Spleen (tissue), 11 donors: Measurements from ENCODE around the gene TSEN54. TPM values are rescaled to one million over a fixed set of nuclear protein-coding genes. Genes with fewer than 3 reads are reported as not detected.

Experiments
- DNase-seq: peaks from one replicate; pipeline ENCODE4 v3.0.0-alpha.2; 2020
- H3K27ac ChIP-seq, 8 donors: fragments of 200-600 bp; sonication (generic) in 7 of 8; 1 replicate in 4 of 8; 2 replicates in 4 of 8; pipeline versions ENCODE4 v1.5.0 to v1.8.0; 2016 to 2021; ENCODE audit warnings: inconsistent platforms in 4 of 8, mild to moderate bottlenecking in 4 of 8, moderate library complexity in 1 of 8
- H3K27me3 ChIP-seq, 7 donors: fragments of 200-600 bp; sonication (generic) in 6 of 7; replicated peaks in 1 of 7; 1 replicate in 4 of 7; 2 replicates in 3 of 7; pipeline versions ENCODE4 v1.5.0 to v1.8.0; 2016 to 2021; ENCODE audit warnings: inconsistent platforms in 3 of 7, mild to moderate bottlenecking in 1 of 7
- H3K36me3 ChIP-seq, 6 donors: fragments of 200-600 bp; sonication (generic) in 5 of 6; 1 replicate in 4 of 6; 2 replicates in 2 of 6; pipeline versions ENCODE4 v1.5.0 to v1.8.0; 2016 to 2021; ENCODE audit warnings: inconsistent platforms in 2 of 6
- H3K4me1 ChIP-seq, 6 donors: fragments of 200-600 bp; sonication (generic) in 5 of 6; 1 replicate in 3 of 6; 2 replicates in 3 of 6; pipeline versions ENCODE4 v1.5.0 to v1.8.0; 2016 to 2021; ENCODE audit warnings: inconsistent platforms in 3 of 6
- H3K4me3 ChIP-seq, 8 donors: fragments of 200-600 bp; sonication (generic) in 7 of 8; 1 replicate in 4 of 8; 2 replicates in 4 of 8; pipeline versions ENCODE4 v1.5.0 to v1.8.0; 2016 to 2021; ENCODE audit warnings: inconsistent platforms in 4 of 8, mild to moderate bottlenecking in 4 of 8, moderate library complexity in 2 of 8
- H3K9me3 ChIP-seq, 8 donors: fragments of 200-600 bp; sonication (generic) in 7 of 8; 1 replicate in 4 of 8; 2 replicates in 4 of 8; pipeline versions ENCODE4 v1.5.0 to v1.8.0; 2016 to 2021; ENCODE audit warnings: inconsistent platforms in 4 of 8
- CTCF ChIP-seq, 11 experiments: fragments of 200-600 bp in 7 of 11; fragments of 450-650 bp in 4 of 11; sonication (generic) in 4 of 11; IDR thresholded peaks in 8 of 11; conservative IDR thresholded peaks in 3 of 11; 1 replicate in 7 of 11; 2 replicates in 4 of 11; pipeline versions ENCODE4 v1.4.0 to v1.8.0; 2016 to 2021; ENCODE audit warnings: antibody characterized with exemption in 11 of 11, inconsistent platforms in 4 of 11, mild to moderate bottlenecking in 1 of 11
- POLR2A ChIP-seq, 3 donors: fragments of 450-650 bp; IDR thresholded peaks; one replicate each; pipeline ENCODE4 v1.5.1; 2017; ENCODE audit warnings: antibody characterized with exemption in 3 of 3, mild to moderate bottlenecking in 1 of 3
- POLR2AphosphoS5 ChIP-seq, 3 donors: sonication (generic); formaldehyde crosslinking; IDR thresholded peaks; one replicate each; pipeline ENCODE4 v1.5.1; 2017; ENCODE audit warnings: antibody characterized with exemption in 3 of 3
- WGBS, 5 donors: extraction: QIAGEN DNeasy Blood & Tissue Kit in 3 of 5; methylation state at CpG; one replicate each; pipeline versions ENCODE4 v1.1.5 to v1.1.7; 2013 to 2018; 5-methylcytosine and 5-hydroxymethylcytosine counted together
- intact Hi-C: fragments of 100-400 bp; cut with DNase I; formaldehyde crosslinking; loops from one replicate; pipeline ENCODE4 v1.15.0; 2023; ENCODE audit warnings: low total_unique reads
- polyA plus RNA-seq, 3 donors: library from polyadenylated mRNA; stranded (reverse); fragments of 200-250 nt; gene quantifications; one replicate each; pipeline ENCODE4 v1.2.1, GENCODE V29; 2013
- total RNA-seq, 7 donors: library from RNA; depleted of rRNA in 3 of 7; stranded (reverse); fragments of >200 nt in 3 of 7; fragmentation: NEBNext Ultra II Directional in 4 of 7; extraction: Animal tissue kit (Norgen Biotek cat#: 25700) in 4 of 7; gene quantifications; one replicate each; pipeline versions ENCODE4 v1.1.0 to v1.2.1, GENCODE V29; 2016 to 2021
- donor health status: healthy with polysubstance abuse.
- donor health status: DM: no; HTN: no; CAD: no; lungs with moderate emphysema.
- donor health status: DM: no; HTN: no; CAD: no.
- donor health status: Bipolar disorder and iron deficiency.
- donor health status: healthy.
- donor health status: DM: no; HTN: no; CAD: no.
- donor health status: DM: yes; HTN: yes; CAD: no.

The TSEN54 gene
- total and polyA plus RNA-seq, 10 donors, result 31.0 to 87.8 (median 42.4) TPM

GRCh38 chr17:75565066-75565465, 48.7 kb downstream of the TSEN54 start:
- intact Hi-C loops, result no loop called here
- no peaks in the 10 kb centered on the region for H3K27me3 ChIP-seq
- 80 to 93% (median 87%) methylated on average over 7 of the region's 7 CpGs for WGBS, 5 donors
- H3K27ac ChIP-seq, result no peak overlapping the region
- DNase-seq, result no peak
- H3K9me3 ChIP-seq, result no peaks in the 10 kb centered on the region
- TF ChIP-seq CTCF (IDR thresholded peaks at IDR 0.05 in 8 of 11, conservative IDR thresholded peaks at IDR 0.05 in 3 of 11), result no peak
- TF ChIP-seq POLR2AphosphoS5 (IDR thresholded peaks at IDR 0.05), result no peak
- no peak for TF ChIP-seq POLR2A (IDR thresholded peaks at IDR 0.05)
- no peak overlapping the region for H3K4me3 ChIP-seq
- peaks cover 0 to 16% (median 4%) of the 10 kb centered on the region in 6 donors for H3K4me1 ChIP-seq
- peaks cover 0 to 87% (median 45%) of the 10 kb centered on the region in 6 donors for H3K36me3 ChIP-seq

DNA sequence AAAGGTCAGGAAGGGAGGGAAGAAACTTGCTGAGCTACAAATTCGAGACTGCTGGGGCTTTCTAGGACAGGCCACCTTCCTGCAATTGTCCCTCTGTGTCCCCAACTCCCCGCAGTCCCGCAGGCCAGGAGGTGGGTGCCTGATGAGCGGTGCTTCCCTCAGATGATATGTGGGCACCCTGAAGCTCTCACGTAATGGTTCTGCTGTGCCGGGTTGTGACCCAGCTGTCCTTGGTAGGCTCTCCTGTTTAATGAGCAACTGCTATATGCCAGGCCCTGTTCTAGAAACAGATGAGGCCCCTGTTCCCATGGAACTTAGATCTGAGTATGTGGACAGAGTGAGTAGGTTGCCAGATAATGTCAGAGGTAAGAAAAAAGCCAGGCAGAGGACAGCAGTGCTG, 49.3 kb downstream of the TSEN54 start:
- Histone ChIP-seq H3K4me1 (peaks cover 0 to 21% (median 9%) of the 10 kb centered on the region in 6 donors), H3K4me3 (no peak overlapping the region), H3K36me3 (peaks cover 0 to 89% (median 49%) of the 10 kb centered on the region in 6 donors), H3K27me3 (no peaks in the 10 kb centered on the region), H3K9me3 (no peaks in the 10 kb centered on the region), H3K27ac (no peak overlapping the region)
- no peak for DNase-seq
- WGBS, 5 donors, result 88 to 92% (median 88%) methylated on average over 6 of the region's 6 CpGs
- intact Hi-C loops, result no loop called here
- TF ChIP-seq POLR2AphosphoS5 (IDR thresholded peaks at IDR 0.05) (no peak), POLR2A (IDR thresholded peaks at IDR 0.05) (no peak), CTCF (IDR thresholded peaks at IDR 0.05 in 8 of 11, conservative IDR thresholded peaks at IDR 0.05 in 3 of 11) (no peak)

- intact Hi-C loops, result no loop called here
- 77 to 95% (median 88%) methylated on average over 6 of the region's 6 CpGs for WGBS, 5 donors
- DNase-seq, result no peak
- Histone ChIP-seq H3K27me3 (no peaks in the 10 kb centered on the region), H3K36me3 (peaks cover 0 to 95% (median 50%) of the 10 kb centered on the region in 6 donors), H3K9me3 (no peaks in the 10 kb centered on the region), H3K4me1 (peaks cover 0 to 29% (median 17%) of the 10 kb centered on the region in 6 donors), H3K27ac (no peak overlapping the region), H3K4me3 (no peak overlapping the region)
- no peak for TF ChIP-seq POLR2AphosphoS5 (IDR thresholded peaks at IDR 0.05)
- TF ChIP-seq POLR2A (IDR thresholded peaks at IDR 0.05), result no peak
- no peak for TF ChIP-seq CTCF (IDR thresholded peaks at IDR 0.05 in 8 of 11, conservative IDR thresholded peaks at IDR 0.05 in 3 of 11)
Observed at GRCh38 chr17:75566416-75566815, 50.1 kb downstream of the TSEN54 start.

DNA sequence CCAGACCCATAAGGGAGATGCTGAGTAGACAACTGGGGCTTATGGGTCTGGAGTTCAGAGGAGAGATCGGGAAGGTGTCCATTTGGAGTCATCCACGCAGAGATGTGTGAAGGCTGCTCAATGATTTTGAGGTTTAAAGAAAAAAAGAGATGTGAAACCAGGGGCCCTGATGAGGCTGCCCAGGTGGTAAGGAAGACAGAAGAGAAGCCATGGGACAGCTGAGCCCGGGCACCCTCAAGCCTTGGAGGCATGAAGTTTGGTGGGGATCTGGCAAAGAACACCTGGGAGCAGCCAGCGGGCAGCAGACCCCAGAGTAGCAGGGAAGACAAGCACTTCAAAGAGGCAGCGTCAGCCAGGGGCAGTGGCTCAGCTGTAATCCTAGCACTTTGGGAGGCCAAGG, 50.5 kb downstream of the TSEN54 start:
- 61 to 81% (median 72%) methylated on average over 5 of the region's 5 CpGs for WGBS, 5 donors
- intact Hi-C loops, result no loop called here
- no peak for DNase-seq
- TF ChIP-seq POLR2A (IDR thresholded peaks at IDR 0.05) (no peak), CTCF (IDR thresholded peaks at IDR 0.05 in 8 of 11, conservative IDR thresholded peaks at IDR 0.05 in 3 of 11) (no peak), POLR2AphosphoS5 (IDR thresholded peaks at IDR 0.05) (no peak)
- no peak overlapping the region for H3K27ac ChIP-seq
- H3K4me1 ChIP-seq, result peaks cover 0 to 33% (median 21%) of the 10 kb centered on the region in 6 donors
- H3K4me3 ChIP-seq, result no peak overlapping the region
- no peaks in the 10 kb centered on the region for H3K9me3 ChIP-seq
- H3K36me3 ChIP-seq, result peaks cover 0 to 95% (median 51%) of the 10 kb centered on the region in 6 donors
- H3K27me3 ChIP-seq, result no peaks in the 10 kb centered on the region
